ENCODE results near the gene CEP112.

The CEP112 gene

GRCh38 chr17:66107731-66108130, 84.2 kb downstream of the CEP112 start:
- no peak for TF ChIP-seq MYC (IDR thresholded peaks at IDR 0.05; ENCODE audit: low read depth, low read length)
- no peak for TF ChIP-seq POLR2A (IDR thresholded peaks at IDR 0.05; ENCODE audit: extremely low read depth, insufficient read length)
- TF ChIP-seq, protein P1, sequence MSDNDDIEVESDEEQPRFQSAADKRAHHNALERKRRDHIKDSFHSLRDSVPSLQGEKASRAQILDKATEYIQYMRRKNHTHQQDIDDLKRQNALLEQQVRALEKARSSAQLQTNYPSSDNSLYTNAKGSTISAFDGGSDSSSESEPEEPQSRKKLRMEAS (IDR thresholded peaks at IDR 0.05; ENCODE audit: low read depth, low read length) = no peak
- no peak for TF ChIP-seq CTCF (IDR thresholded peaks at IDR 0.05; ENCODE audit: low read depth, low read length)
- H3K4me3 ChIP-seq (ENCODE audit: low read depth, low read length) = no peak overlapping the region
- no peak for DNase-seq (ENCODE audit: low read depth)

- H3K4me3 ChIP-seq (ENCODE audit: low read depth, low read length) = no peak overlapping the region
Measured at GRCh38 chr17:66098040-66098439, 93.9 kb downstream of the CEP112 start.

GRCh38 chr17:66094727-66095126, 97.2 kb downstream of the CEP112 start:
- no peak for DNase-seq (ENCODE audit: low read depth)
- TF ChIP-seq MYC (IDR thresholded peaks at IDR 0.05; ENCODE audit: low read depth, low read length) (no peak), POLR2A (IDR thresholded peaks at IDR 0.05; ENCODE audit: extremely low read depth, insufficient read length) (no peak), CTCF (IDR thresholded peaks at IDR 0.05; ENCODE audit: low read depth, low read length) (no peak)
- TF ChIP-seq, protein P1 (IDR thresholded peaks at IDR 0.05; ENCODE audit: low read depth, low read length) = no peak
- no peak overlapping the region for H3K4me3 ChIP-seq (ENCODE audit: low read depth, low read length)

More at GRCh38 chr17:66098040-66098439, 93.9 kb downstream of the CEP112 start:
- TF ChIP-seq MYC (IDR thresholded peaks at IDR 0.05; ENCODE audit: low read depth, low read length) (no peak), CTCF (IDR thresholded peaks at IDR 0.05; ENCODE audit: low read depth, low read length) (no peak), POLR2A (IDR thresholded peaks at IDR 0.05; ENCODE audit: extremely low read depth, insufficient read length) (no peak)
- TF ChIP-seq, protein P1 (IDR thresholded peaks at IDR 0.05; ENCODE audit: low read depth, low read length) = no peak
- no peak for DNase-seq (ENCODE audit: low read depth)

DNA sequence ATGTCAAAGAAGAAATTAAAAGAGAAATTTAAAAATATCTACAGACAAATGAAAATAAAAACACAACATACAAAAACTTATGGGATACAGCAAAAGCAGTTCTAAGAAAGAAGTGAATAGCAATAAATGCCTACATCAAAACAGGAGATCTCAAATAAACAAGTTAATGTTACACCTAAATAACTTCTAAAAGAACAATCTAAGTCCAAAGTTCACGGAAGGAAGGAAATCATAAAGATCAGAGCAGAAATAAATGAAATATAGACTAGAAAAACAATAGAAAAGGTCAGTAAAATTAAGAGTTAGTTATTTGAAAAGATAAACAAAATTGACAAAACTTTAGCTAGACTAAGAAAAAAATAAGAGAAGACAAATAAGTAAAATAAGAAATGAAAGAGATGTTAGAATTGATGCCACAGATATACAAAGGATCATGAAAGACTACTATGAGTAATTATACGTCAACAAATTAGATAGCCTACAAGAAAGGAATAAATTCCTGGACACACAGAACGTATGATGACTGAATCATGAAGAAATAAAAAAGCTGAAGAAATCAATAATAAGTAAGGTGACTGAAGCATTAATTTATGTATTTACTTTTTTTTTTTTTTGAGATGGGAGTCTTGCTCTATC, 100.4 kb downstream of the CEP112 start:
- H3K4me3 ChIP-seq (ENCODE audit: low read depth, low read length) = no peak overlapping the region
- DNase-seq (ENCODE audit: low read depth) = no peak
- TF ChIP-seq POLR2A (IDR thresholded peaks at IDR 0.05; ENCODE audit: extremely low read depth, insufficient read length) (no peak), MYC (IDR thresholded peaks at IDR 0.05; ENCODE audit: low read depth, low read length) (no peak), CTCF (IDR thresholded peaks at IDR 0.05; ENCODE audit: low read depth, low read length) (no peak)
- TF ChIP-seq, protein P1 (IDR thresholded peaks at IDR 0.05; ENCODE audit: low read depth, low read length) = no peak

DNA sequence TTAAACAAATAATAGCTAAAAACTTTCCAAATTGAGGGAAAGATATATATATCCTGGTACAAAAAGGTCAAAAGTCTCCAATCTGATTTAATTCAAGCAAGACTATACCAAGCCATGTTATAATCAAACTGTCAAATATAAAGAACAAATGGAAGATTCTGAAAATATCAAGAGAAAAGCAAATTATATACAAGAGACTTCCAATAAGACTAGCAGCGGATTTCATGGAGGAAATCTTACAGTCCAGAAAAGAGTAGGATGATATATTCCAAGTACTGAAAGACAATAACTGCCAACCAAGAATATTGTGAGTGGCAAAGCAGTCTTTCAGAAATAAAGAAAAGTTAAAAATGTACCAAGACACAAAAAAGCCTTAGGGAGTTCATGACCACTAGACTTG, 102.2 kb downstream of the CEP112 start:
- no peak for DNase-seq (ENCODE audit: low read depth)
- no peak for TF ChIP-seq MYC (IDR thresholded peaks at IDR 0.05; ENCODE audit: low read depth, low read length)
- no peak for TF ChIP-seq POLR2A (IDR thresholded peaks at IDR 0.05; ENCODE audit: extremely low read depth, insufficient read length)
- TF ChIP-seq, protein P1 (IDR thresholded peaks at IDR 0.05; ENCODE audit: low read depth, low read length) = no peak
- no peak for TF ChIP-seq CTCF (IDR thresholded peaks at IDR 0.05; ENCODE audit: low read depth, low read length)
- H3K4me3 ChIP-seq (ENCODE audit: low read depth, low read length) = no peak overlapping the region

Data from NB4 (cell line).